ENCODE measurements around the gene TOGARAM2. TPM values are rescaled to one million over a fixed set of nuclear protein-coding genes. Genes with fewer than 3 reads are reported as not detected.

TOGARAM2 gene
- total and polyA plus RNA-seq, 2 of the 8 experiments (the other 6 are each of a cell fraction or from before 2014, with no cell fraction given): 0.42 to 1.4 TPM

- no peak overlapping the region for H2AK5ac ChIP-seq (ENCODE audit: low read depth, low read length)
- no peaks in the 10 kb centered on the region for H3K23me2 ChIP-seq (ENCODE audit: low read depth, low read length)
- H3K36me3 ChIP-seq (ENCODE audit: control insufficient read depth in 2 of 4, insufficient read depth in 4 of 4, low read length in 3 of 4): no peaks in the 10 kb centered on the region
- H3K4me1 ChIP-seq (replicated peaks in 1 of 4; ENCODE audit: control insufficient read depth in 3 of 4, insufficient read depth in 4 of 4, low read length in 3 of 4): peaks cover 0 to 8% (median 3%) of the 10 kb centered on the region in 4 experiments; a peak in 4 of 7 replicates
- no peaks in the 10 kb centered on the region for H4K20me1 ChIP-seq (replicated peaks in 1 of 2; ENCODE audit: control insufficient read depth in 1 of 2, insufficient read depth in 2 of 2, low read length in 2 of 2)
- no peak overlapping the region for H2AFZ ChIP-seq (ENCODE audit: low read length)
- no peak overlapping the region for H3K4me3 ChIP-seq (ENCODE audit: extremely low read depth in 1 of 4, insufficient read depth in 2 of 4, low read depth in 3 of 4, low read length in 4 of 4)
- no peak for DNase-seq (ENCODE audit: low read depth in 1 of 2, low spot score in 2 of 2)
- H3K4ac ChIP-seq (replicated peaks; ENCODE audit: insufficient read length, low read depth, low read length): no peak overlapping the region
- no peak overlapping the region for H4K5ac ChIP-seq (ENCODE audit: insufficient read length, low read depth, low read length)
- no peak overlapping the region for H3K9ac ChIP-seq (replicated peaks in 1 of 4; ENCODE audit: extremely low read depth in 1 of 4, low read depth in 3 of 4, low read length in 3 of 4)
- no peak overlapping the region for H3K4me2 ChIP-seq (ENCODE audit: insufficient read depth in 1 of 2, low read depth in 2 of 2, low read length in 2 of 2)
- no peaks in the 10 kb centered on the region for H3K79me2 ChIP-seq (ENCODE audit: control insufficient read depth in 1 of 2, insufficient read depth in 2 of 2, low read length in 2 of 2)
- no peaks in the 10 kb centered on the region for H3K27me3 ChIP-seq (replicated peaks in 1 of 4; ENCODE audit: control insufficient read depth in 3 of 4, extremely low read depth in 1 of 4, insufficient read depth in 3 of 4, low read length in 3 of 4)
- no peaks in the 10 kb centered on the region for H3K9me3 ChIP-seq (ENCODE audit: insufficient read depth in 2 of 2, low read depth in 1 of 2, low read length in 1 of 2)
- ChIA-PET CTCF (ENCODE audit: partially characterized antibody) (interaction anchor here (0.8 kb wide), 1 partner anchor 149 kb away, joined by 4 read pairs; no protein-coding TSS in a partner anchor), POLR2A (ENCODE audit: partially characterized antibody) (no interaction called here)
- 94% methylated on average over 1 of the region's 1 CpG; no CpG with 5 or more reads in 1 of the 2 experiments for WGBS, 2 experiments (ENCODE audit: extremely low coverage in 1 of 2, insufficient coverage in 1 of 2, insufficient read length in 1 of 2, insufficient replicate concordance in 2 of 2, low coverage in 1 of 2, low lambda C conversion rate in 2 of 2, missing lambda C conversion rate in 1 of 2)
- no peak overlapping the region for H4K91ac ChIP-seq (replicated peaks; ENCODE audit: insufficient read length, low read length)
- no peak overlapping the region for H2BK15ac ChIP-seq (ENCODE audit: low read length)
- H3K79me1 ChIP-seq (ENCODE audit: low read depth, low read length): no peaks in the 10 kb centered on the region
- no peak overlapping the region for H3K14ac ChIP-seq (ENCODE audit: insufficient read length)
- H2BK5ac ChIP-seq (ENCODE audit: low read depth, low read length): no peak overlapping the region
- no peak overlapping the region for H4K8ac ChIP-seq (ENCODE audit: extremely low read depth, insufficient read depth, low read length)
- H2BK120ac ChIP-seq (replicated peaks; ENCODE audit: low read depth, low read length): no peak overlapping the region
- no peak overlapping the region for H3K56ac ChIP-seq (replicated peaks; ENCODE audit: insufficient read length, low read depth, low read length)
- H3K23ac ChIP-seq (ENCODE audit: insufficient read length): no peak overlapping the region
- no peak overlapping the region for H2BK20ac ChIP-seq (ENCODE audit: low read length)
- H3K18ac ChIP-seq (ENCODE audit: extremely low read depth, low read length): no peak overlapping the region
- no peak for FAIRE-seq
- no peak overlapping the region for H3K27ac ChIP-seq (ENCODE audit: low read depth, low read length)
- H2BK12ac ChIP-seq (ENCODE audit: low read depth, low read length): no peak overlapping the region
- TF ChIP-seq RBBP5 (IDR thresholded peaks at IDR 0.05; ENCODE audit: borderline replicate concordance, low read depth, low read length) (no peak), CTCF (IDR thresholded peaks at IDR 0.05; ENCODE audit: control extremely low read depth in 1 of 3, insufficient read depth in 1 of 3, low read depth in 1 of 3, low read length in 3 of 3) (no peak), TBP (IDR thresholded peaks at IDR 0.05; ENCODE audit: low read depth, low read length) (no peak), RXRA (IDR thresholded peaks at IDR 0.05; ENCODE audit: insufficient read depth, low read depth, low read length) (no peak), POLR2AphosphoS5 (IDR thresholded peaks at IDR 0.05; ENCODE audit: low read depth, low read length) (no peak), CTBP2 (IDR thresholded peaks at IDR 0.05; ENCODE audit: borderline replicate concordance, insufficient read depth, insufficient read length, low read length) (no peak), NANOG (IDR thresholded peaks at IDR 0.05; ENCODE audit: insufficient read depth, low read depth, low read length, poor library complexity, severe bottlenecking) (no peak), HDAC2 (IDR thresholded peaks at IDR 0.05; ENCODE audit: borderline replicate concordance in 1 of 2, low read depth in 2 of 2, low read length in 2 of 2) (no peak), POU5F1 (IDR thresholded peaks at IDR 0.05; ENCODE audit: low read depth, low read length) (no peak), SAP30 (IDR thresholded peaks at IDR 0.05; ENCODE audit: insufficient read depth, insufficient replicate concordance, low read length) (no peak)
Observed at GRCh38 chr2:29059624-29060023, 78.5 kb downstream of the TOGARAM2 start.

Measured in H1 (cell line).